B cell (primary cell): ENCODE data around the gene ITGB6. TPM values are rescaled to one million over a fixed set of nuclear protein-coding genes. Genes with fewer than 3 reads are reported as not detected.
A peak's percentile ranks its signal among the peaks of the same experiment; 100 is the strongest.

Experiments
- ATAC-seq: fragments of 200-7000 bp; cut with Tn5 transposase; one replicate; pipeline ENCODE4 v1.10.0; 2021; ENCODE audit warnings: low read depth, mild to moderate bottlenecking, moderate number of reproducible peaks, moderate library complexity
- CTCF ChIA-PET: fragments of 350-600 bp; sonication (Branson Sonifier 250); formaldehyde crosslinking; loops from one replicate; lab custom pipeline; 2021; ENCODE audit warnings: antibody characterized with exemption, inconsistent platforms; lab: Charles Lee
- POLR2A ChIA-PET: fragments of 350-600 bp; sonication (Branson Sonifier 250); formaldehyde crosslinking; loops from one replicate; lab custom pipeline; 2021; ENCODE audit warnings: antibody characterized with exemption; lab: Charles Lee
- DNase-seq: peaks from one replicate; pipeline ENCODE4 v3.0.0; 2013
- H2AFZ ChIP-seq: 2 replicates; pipeline ENCODE4 v1.6.1; 2012; ENCODE audit warnings: mild to moderate bottlenecking, low read depth, low read length; ENCODE audit not compliant: insufficient read depth, poor library complexity, severe bottlenecking
- H3K27ac ChIP-seq, 2 donors: 1 replicate in 1 of 2; 2 replicates in 1 of 2; pipeline ENCODE4 v1.5.1; 2012 to 2013; ENCODE audit warnings: low read length in 2 of 2, mild to moderate bottlenecking in 2 of 2, moderate library complexity in 1 of 2
- H3K27me3 ChIP-seq, 4 experiments: fragments of 200-600 bp in 1 of 4; sonication (generic) in 1 of 4; replicated peaks in 1 of 4; 1 replicate in 2 of 4; 2 replicates in 2 of 4; pipeline versions ENCODE4 v1.6.1 to v1.7.0; 2013 to 2016; ENCODE audit warnings: low read length in 3 of 4, mild to moderate bottlenecking in 2 of 4, mixed read lengths in 1 of 4, moderate library complexity in 1 of 4; ENCODE audit not compliant: insufficient read depth in 4 of 4, control insufficient read depth in 3 of 4; ENCODE audit errors: control extremely low read depth in 1 of 4
- H3K36me3 ChIP-seq, 2 experiments: replicated peaks in 1 of 2; 1 replicate in 1 of 2; 2 replicates in 1 of 2; pipeline versions ENCODE4 v1.6.1 to v1.7.1; 2013; ENCODE audit warnings: low read length in 1 of 2; ENCODE audit not compliant: insufficient read depth in 2 of 2, control insufficient read depth in 1 of 2; ENCODE audit errors: control extremely low read depth in 1 of 2, extremely low read depth in 1 of 2
- H3K4me1 ChIP-seq, 2 donors: fragments of 200-600 bp in 1 of 2; sonication (generic) in 1 of 2; 1 replicate in 1 of 2; 2 replicates in 1 of 2; pipeline versions ENCODE4 v1.5.1 to v1.6.1; 2013 to 2017; ENCODE audit warnings: low read length in 2 of 2; ENCODE audit not compliant: control insufficient read depth in 2 of 2, insufficient read depth in 2 of 2
- H3K4me2 ChIP-seq: replicated peaks from 2 replicates; pipeline ENCODE3; 2012; ENCODE audit warnings: mild to moderate bottlenecking, low read depth, low read length; ENCODE audit not compliant: poor library complexity, severe bottlenecking
- H3K4me3 ChIP-seq, 5 experiments: fragments of 200-600 bp in 1 of 5; sonication (generic) in 1 of 5; 1 replicate in 3 of 5; 2 replicates in 2 of 5; pipeline versions ENCODE4 v1.5.1 to v1.7.0; 2011 to 2016; ENCODE audit warnings: low read length in 4 of 5, mild to moderate bottlenecking in 4 of 5, low read depth in 2 of 5, control low read depth in 1 of 5, moderate library complexity in 1 of 5; ENCODE audit not compliant: insufficient read depth in 1 of 5; ENCODE audit errors: control extremely low read depth in 1 of 5, extremely low read depth in 1 of 5
- H3K79me2 ChIP-seq: fragments of 200-600 bp; sonication (generic); one replicate; pipeline ENCODE4 v1.6.0; 2016; ENCODE audit warnings: low read length; ENCODE audit not compliant: control insufficient read depth, insufficient read depth
- H3K9ac ChIP-seq: fragments of 200-600 bp; sonication (generic); 2 replicates; pipeline ENCODE4 v1.6.1; 2017; ENCODE audit warnings: mild to moderate bottlenecking, low read length, moderate library complexity
- H3K9me3 ChIP-seq, 3 donors: one replicate each; pipeline versions ENCODE4 v1.6.1 to v1.7.1; 2013; ENCODE audit warnings: low read length in 2 of 3; ENCODE audit not compliant: control insufficient read depth in 2 of 3, insufficient read depth in 1 of 3; ENCODE audit errors: control extremely low read depth in 1 of 3
- H4K20me1 ChIP-seq: 2 replicates; pipeline ENCODE4 v1.6.0; 2012; ENCODE audit warnings: mild to moderate bottlenecking, low read length; ENCODE audit not compliant: insufficient read depth, control insufficient read depth, poor library complexity, severe bottlenecking
- H3K27ac Mint-ChIP-seq: one replicate; pipeline ENCODE4 v1.8.0; 2021; ENCODE audit warnings: mixed read lengths
- H3K27me3 Mint-ChIP-seq: one replicate; pipeline ENCODE4 v1.8.0; 2021; ENCODE audit warnings: mixed read lengths
- H3K4me1 Mint-ChIP-seq: one replicate; pipeline ENCODE4 v1.8.0; 2021; ENCODE audit warnings: mixed read lengths
- H3K4me3 Mint-ChIP-seq: one replicate; pipeline ENCODE4 v1.8.0; 2021; ENCODE audit warnings: mixed read lengths
- H3K9me3 Mint-ChIP-seq: one replicate; pipeline ENCODE4 v1.8.0; 2022; ENCODE audit warnings: mixed read lengths; ENCODE audit not compliant: insufficient read depth
- EZH2 ChIP-seq: IDR thresholded peaks from 2 replicates; pipeline ENCODE4 v1.6.1; 2012; ENCODE audit warnings: borderline replicate concordance, low read depth, mild to moderate bottlenecking, moderate library complexity, low read length; ENCODE audit not compliant: insufficient read depth, poor library complexity, severe bottlenecking
- WGBS: methylation state at CpG from one replicate; pipeline ENCODE4 v1.1.5; 2013; ENCODE audit warnings: missing lambda C conversion rate; ENCODE audit not compliant: insufficient coverage; 5-methylcytosine and 5-hydroxymethylcytosine counted together
- intact Hi-C: fragments of 100-400 bp; cut with micrococcal nuclease; formaldehyde crosslinking; loops from one replicate; pipeline ENCODE4 v1.10.0; 2022
- polyA plus RNA-seq: library from polyadenylated mRNA; depleted of rRNA; stranded (reverse); fragments of >200 nt; gene quantifications from 2 replicates; pipeline ENCODE4 v1.2.3, GENCODE V29; 2012
- total RNA-seq, 2 donors: library from RNA; stranded (reverse); fragments of 120-200 nt in 1 of 2; gene quantifications; 1 replicate in 1 of 2; 2 replicates in 1 of 2; pipeline versions ENCODE4 v1.2.3 to v1.2.4, GENCODE V29; 2013 to 2022
- TF ChIP-seq, protein P1 (sequence below): fragments of 200-600 bp; IDR thresholded peaks from one replicate; pipeline ENCODE4 v1.8.0; 2022; ENCODE audit warnings: antibody characterized with exemption, mild to moderate bottlenecking

Gene ITGB6
- total and polyA plus RNA-seq, 2 donors (not counting 1 experiment from before 2014, with no cell fraction given) = not detected

- CTCF ChIA-PET = no interaction called here
- peaks cover 6% of the 10 kb centered on the region for H3K4me1 Mint-ChIP-seq
- ATAC-seq = no peak
- Histone ChIP-seq H3K4me1 (no peaks in the 10 kb centered on the region), H3K27ac (no peak overlapping the region), H2AFZ (peak overlapping the region; percentile 19), H4K20me1 (no peaks in the 10 kb centered on the region), H3K4me2 (no peak overlapping the region), H3K9ac (no peak overlapping the region), H3K9me3 (peaks cover 0 to 2% (median 0%) of the 10 kb centered on the region in 3 donors), H3K27me3 (no peaks in the 10 kb centered on the region), H3K4me3 (no peak overlapping the region), H3K79me2 (no peaks in the 10 kb centered on the region), H3K36me3 (no peaks in the 10 kb centered on the region)
- H3K27me3 Mint-ChIP-seq = no peaks in the 10 kb centered on the region
- 87% methylated on average over 2 of the region's 2 CpGs for WGBS
- POLR2A ChIA-PET = no interaction called here
- no peak for DNase-seq
- intact Hi-C loops = no loop called here
- H3K27ac Mint-ChIP-seq = no peak overlapping the region
- TF ChIP-seq, protein P1, sequence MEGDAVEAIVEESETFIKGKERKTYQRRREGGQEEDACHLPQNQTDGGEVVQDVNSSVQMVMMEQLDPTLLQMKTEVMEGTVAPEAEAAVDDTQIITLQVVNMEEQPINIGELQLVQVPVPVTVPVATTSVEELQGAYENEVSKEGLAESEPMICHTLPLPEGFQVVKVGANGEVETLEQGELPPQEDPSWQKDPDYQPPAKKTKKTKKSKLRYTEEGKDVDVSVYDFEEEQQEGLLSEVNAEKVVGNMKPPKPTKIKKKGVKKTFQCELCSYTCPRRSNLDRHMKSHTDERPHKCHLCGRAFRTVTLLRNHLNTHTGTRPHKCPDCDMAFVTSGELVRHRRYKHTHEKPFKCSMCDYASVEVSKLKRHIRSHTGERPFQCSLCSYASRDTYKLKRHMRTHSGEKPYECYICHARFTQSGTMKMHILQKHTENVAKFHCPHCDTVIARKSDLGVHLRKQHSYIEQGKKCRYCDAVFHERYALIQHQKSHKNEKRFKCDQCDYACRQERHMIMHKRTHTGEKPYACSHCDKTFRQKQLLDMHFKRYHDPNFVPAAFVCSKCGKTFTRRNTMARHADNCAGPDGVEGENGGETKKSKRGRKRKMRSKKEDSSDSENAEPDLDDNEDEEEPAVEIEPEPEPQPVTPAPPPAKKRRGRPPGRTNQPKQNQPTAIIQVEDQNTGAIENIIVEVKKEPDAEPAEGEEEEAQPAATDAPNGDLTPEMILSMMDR = no peak
- TF ChIP-seq EZH2 = no peak
- no peak overlapping the region for H3K4me3 Mint-ChIP-seq
- H3K9me3 Mint-ChIP-seq = no peaks in the 10 kb centered on the region
Measured at GRCh38 chr2:160201849-160202539, 1.9 kb upstream of the ITGB6 start.

- DNase-seq (no peak), ATAC-seq (no peak)
- Mint-ChIP-seq H3K4me3 (no peak overlapping the region), H3K27ac (no peak overlapping the region), H3K27me3 (no peaks in the 10 kb centered on the region), H3K9me3 (no peaks in the 10 kb centered on the region), H3K4me1 (peaks cover 4% of the 10 kb centered on the region)
- CTCF ChIA-PET = no interaction called here
- no peak overlapping the region for H3K27ac ChIP-seq
- POLR2A ChIA-PET = no interaction called here
- TF ChIP-seq EZH2 = no peak
- TF ChIP-seq, protein P1 = no peak
- no peaks in the 10 kb centered on the region for H3K36me3 ChIP-seq
- no peak overlapping the region for H3K4me2 ChIP-seq
- no peaks in the 10 kb centered on the region for H4K20me1 ChIP-seq
- no peak overlapping the region for H3K4me3 ChIP-seq
- H3K79me2 ChIP-seq = no peaks in the 10 kb centered on the region
- no peak overlapping the region for H2AFZ ChIP-seq
- intact Hi-C loops = no loop called here
- H3K4me1 ChIP-seq = no peaks in the 10 kb centered on the region
- no peak overlapping the region for H3K9ac ChIP-seq
- no peaks in the 10 kb centered on the region for H3K9me3 ChIP-seq
- no peaks in the 10 kb centered on the region for H3K27me3 ChIP-seq
- WGBS = 93% methylated on average over 2 of the region's 3 CpGs
Measured at GRCh38 chr2:160200921-160201320, 849 bp upstream of the ITGB6 start.
